ENCODE results near the gene CD68.

CD68 gene, protein sequence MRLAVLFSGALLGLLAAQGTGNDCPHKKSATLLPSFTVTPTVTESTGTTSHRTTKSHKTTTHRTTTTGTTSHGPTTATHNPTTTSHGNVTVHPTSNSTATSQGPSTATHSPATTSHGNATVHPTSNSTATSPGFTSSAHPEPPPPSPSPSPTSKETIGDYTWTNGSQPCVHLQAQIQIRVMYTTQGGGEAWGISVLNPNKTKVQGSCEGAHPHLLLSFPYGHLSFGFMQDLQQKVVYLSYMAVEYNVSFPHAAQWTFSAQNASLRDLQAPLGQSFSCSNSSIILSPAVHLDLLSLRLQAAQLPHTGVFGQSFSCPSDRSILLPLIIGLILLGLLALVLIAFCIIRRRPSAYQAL

GRCh38 chr17:7579001-7579833, at the start of gene CD68:
CD68 (plus strand) TSS chr17:7579638; CDS start chr17:7579678, 40 bp downstream.
- DNase-seq, result no peak

DNA sequence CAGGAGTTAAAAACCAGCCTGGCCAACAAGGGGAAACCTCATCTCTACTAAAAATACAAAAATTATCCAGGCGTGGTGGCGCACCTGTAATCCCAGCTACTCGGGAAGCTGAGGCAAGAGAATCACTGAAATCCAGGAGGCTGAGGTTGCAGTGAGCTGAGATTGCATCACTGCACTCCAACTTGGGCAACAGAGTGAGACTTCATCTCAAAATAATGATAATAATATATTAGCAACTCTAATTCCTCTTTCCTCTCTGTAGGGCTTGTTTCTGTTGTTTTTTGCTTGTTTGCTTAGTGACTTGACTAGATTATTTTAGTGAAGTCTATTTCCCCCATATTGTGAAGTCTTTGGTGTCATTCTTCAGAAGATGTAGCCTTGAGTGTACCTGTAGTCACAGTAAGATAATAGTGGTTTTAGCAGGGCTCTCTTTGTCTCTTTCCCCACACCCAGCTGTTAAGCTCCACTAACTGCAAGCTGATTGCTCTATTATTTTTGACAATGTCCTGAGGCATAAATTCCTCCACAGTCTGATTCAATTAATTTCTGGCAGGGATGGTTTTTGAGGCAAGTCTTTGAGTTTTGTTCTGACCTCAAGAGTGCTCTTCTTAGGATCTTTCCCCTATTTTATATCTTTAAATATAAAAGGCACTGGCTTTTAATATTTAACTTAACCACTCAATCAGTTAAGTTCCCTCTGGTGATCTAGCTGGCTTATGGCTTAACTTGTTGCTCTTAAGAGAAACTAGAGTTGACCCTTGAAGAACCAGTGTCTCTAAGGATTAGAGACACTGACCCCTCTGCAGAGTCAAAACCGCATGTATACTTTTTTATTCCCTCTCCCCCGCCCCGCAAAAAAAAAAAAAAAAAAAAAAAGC, 49.2 kb upstream of the CD68 start:
- DNase-seq, result no peak

DNA sequence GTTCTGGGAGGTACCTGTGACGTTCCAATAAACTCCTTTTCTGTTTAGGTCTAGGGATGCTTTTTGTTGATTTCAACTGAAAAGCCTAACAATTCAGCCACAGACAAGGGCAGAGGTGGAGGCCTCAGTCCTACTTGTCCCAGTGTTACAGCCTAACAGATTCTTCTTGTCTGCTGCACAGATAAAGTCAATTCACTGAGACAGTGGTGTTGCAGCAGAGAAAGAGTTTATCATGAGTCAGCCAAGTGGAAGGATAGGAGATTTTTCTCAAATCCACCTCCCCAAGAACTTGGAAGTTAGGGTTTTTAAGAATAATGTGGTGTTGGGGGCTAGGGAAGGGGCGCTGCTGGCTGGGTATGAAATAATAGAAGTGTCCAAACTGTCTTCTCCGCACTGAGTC, 41.4 kb upstream of the CD68 start:
- no peak for DNase-seq

GRCh38 chr17:7538891-7539545, 40.4 kb upstream of the CD68 start:
- DNase-seq, result no peak

DNA sequence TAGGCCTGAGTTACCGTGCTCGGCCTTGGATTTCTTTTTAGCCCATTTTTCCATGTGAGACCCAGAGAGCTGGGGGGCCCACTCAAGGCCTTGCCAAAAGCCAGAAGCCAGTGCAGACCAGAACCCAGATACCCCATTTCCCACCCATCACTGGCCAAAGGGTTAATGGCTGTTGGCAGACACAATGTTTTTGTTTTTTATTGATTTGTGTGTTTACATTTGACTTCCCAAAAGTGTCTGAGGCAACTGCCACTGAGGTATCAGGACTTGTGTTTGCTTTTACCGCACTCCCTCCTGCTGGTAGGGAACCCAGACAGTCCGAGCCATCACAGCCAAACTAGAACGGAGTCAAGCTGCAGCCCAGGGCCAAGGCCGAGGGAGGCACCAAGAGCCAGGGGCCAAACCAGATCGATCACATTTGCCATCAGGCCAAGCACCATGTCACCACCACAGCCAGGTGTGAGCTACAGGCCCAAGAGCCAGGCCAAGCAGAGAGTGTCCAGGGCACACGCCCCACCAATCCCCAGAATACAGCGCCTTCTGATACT, 38.3 kb upstream of the CD68 start:
- no peak for DNase-seq

DNA sequence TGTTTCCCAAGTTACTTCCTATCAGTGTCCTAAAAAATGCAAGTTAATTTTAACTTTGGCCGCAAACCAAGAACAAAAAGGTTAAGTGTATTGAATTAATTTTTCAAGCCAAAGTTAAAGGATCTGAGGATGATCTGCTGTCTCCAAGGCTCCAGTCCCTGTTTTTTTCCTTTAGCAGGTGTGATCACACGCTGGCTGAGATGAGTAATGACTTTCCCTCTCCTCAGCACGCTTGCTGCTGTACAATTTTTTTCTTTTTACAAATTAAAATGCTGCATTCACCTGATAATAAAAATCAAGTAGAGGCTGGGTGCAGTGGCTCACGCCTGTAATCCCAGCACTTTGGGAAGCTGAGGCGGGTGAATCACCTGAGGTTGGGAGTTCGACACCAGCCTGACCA, 34.5 kb upstream of the CD68 start:
- DNase-seq, result no peak

- DNase-seq, result no peak
These were observed 30.6 kb upstream of the CD68 start, which contains the start of gene TNFSF12 for GRCh38 chr17:7548585-7549400. TNFSF12 (plus strand) TSS chr17:7549058; CDS start chr17:7549154, 96 bp downstream.

- DNase-seq, result no peak
These were observed 29.9 kb upstream of the CD68 start for GRCh38 chr17:7549401-7550055.

- DNase-seq, result no peak
These were observed 29.1 kb upstream of the CD68 start for GRCh38 chr17:7550344-7550743.

DNA sequence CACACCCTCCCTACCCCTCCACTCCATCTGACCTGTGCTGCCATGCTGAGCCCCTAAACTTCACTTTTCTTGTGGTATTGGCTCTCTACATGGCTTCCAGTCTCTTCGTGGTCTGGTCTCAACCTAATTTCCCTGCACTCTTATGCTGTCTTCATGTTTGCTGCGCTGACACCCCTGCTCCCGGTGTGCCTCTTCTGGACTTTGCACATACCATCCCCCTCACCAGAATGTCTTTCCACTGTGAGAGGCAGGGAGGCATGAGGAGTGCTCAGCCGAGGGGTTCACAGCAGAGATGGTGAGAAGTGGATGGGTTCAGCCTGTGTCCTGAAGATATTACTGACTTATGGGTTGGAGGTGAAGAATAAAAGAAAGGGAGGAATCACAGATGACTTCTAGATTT, 28.0 kb upstream of the CD68 start:
- no peak for DNase-seq

DNA sequence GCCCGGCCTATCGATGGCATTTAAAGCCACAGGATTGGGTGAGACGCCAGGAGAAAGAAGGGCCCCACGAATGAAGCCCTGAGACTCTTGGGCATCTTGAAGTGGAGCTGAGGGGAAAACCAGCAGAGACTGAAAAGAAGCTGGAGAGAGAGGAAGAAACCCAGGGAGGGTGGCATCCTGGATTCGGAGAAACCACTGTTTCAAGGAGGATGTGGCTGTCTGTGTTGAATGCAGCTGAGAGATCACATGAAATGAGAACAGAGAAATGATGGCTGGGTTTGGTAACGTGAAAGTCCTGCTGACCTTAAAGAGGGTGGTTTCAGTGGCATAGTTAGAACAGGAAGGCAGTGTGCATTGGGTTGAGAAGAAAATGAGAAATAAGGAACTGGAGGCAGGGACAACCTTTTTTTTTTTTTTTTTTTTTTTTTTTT, 26.8 kb upstream of the CD68 start:
- no peak for DNase-seq

- no peak for DNase-seq
These were observed 26.1 kb upstream of the CD68 start for GRCh38 chr17:7553356-7553755.

DNA sequence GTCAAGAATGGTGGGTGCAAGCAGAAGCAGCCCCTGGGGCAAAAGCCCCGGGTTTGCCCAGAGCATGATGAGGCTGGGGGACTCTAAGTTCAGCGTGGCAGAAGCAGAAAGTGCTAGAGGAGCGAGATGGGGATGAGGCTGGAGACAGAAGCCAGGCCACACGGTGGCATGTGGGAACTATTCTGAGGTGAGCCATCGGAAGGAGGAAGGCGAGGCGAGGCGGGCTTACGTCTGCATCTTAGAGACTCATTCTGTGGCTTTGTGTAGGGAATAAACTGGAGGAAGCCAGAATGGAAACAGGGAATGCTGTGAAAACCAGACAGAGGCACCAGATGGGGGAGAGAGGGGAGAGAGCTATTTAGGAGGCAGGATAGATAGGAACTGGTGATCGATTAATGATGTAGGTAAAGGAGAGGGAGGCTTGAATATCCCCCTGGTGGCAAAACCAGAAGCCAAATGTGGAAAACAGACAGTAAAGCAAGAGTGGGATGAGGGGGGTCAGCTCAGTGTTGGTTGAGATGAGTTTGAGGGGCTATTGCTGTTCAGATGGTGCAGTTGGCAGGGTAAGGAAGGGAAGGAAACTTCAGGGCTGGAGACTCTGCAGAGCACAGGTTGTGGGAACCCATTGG, 24.0 kb upstream of the CD68 start:
- no peak for DNase-seq

DNA sequence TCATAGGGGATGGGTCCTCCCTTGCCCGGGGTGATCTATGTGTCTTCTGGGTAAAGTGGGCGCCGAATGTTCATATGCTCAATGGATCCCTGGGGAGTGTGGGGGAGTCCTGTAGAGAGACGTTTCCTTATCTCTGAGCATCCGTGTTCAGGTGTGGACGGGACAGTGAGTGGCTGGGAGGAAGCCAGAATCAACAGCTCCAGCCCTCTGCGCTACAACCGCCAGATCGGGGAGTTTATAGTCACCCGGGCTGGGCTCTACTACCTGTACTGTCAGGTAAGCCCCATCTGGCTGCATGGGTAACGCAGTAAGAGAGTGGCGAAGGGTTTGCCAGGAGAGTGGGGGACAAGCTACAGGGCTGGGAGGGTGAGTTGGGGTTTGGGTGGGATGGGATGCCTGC, 22.8 kb upstream of the CD68 start:
- no peak for DNase-seq

- DNase-seq, result no peak
These were observed 22.2 kb upstream of the CD68 start for GRCh38 chr17:7557147-7557764.

- peak; percentile 38 for DNase-seq
These were observed 21.5 kb upstream of the CD68 start for GRCh38 chr17:7557775-7558543.

GRCh38 chr17:7558544-7559319, 20.7 kb upstream of the CD68 start, which contains the start of gene TNFSF13:
TNFSF13 (plus strand) TSS chr17:7558750; CDS start chr17:7559040, 290 bp downstream.
- DNase-seq, result no peak
